WTC11 (cell line): ENCODE measurements around the gene CPVL.

Source experiments
- ATF1 ChIP-seq: sonication (generic); formaldehyde crosslinking; IDR thresholded peaks from 2 replicates; pipeline ENCODE4 v1.8.1; 2023; ENCODE audit warnings: mild to moderate bottlenecking, moderate library complexity, missing genetic modification reagents
- CTCF ChIP-seq: fragments of 200-600 bp; IDR thresholded peaks from 2 replicates; pipeline ENCODE4 v1.8.0; 2022; ENCODE audit warnings: antibody characterized with exemption
- GABPB1 ChIP-seq: sonication (generic); formaldehyde crosslinking; IDR thresholded peaks from 2 replicates; pipeline ENCODE4 v1.8.1; 2023; ENCODE audit warnings: mild to moderate bottlenecking, missing genetic modification reagents
- KAT7 ChIP-seq: sonication (generic); formaldehyde crosslinking; IDR thresholded peaks from 2 replicates; pipeline ENCODE4 v1.8.1; 2023; ENCODE audit warnings: missing genetic modification reagents, mild to moderate bottlenecking, borderline replicate concordance
- NFYB ChIP-seq: sonication (generic); formaldehyde crosslinking; conservative IDR thresholded peaks from 2 replicates; pipeline ENCODE4 v1.8.0; 2022; ENCODE audit warnings: low read depth, missing genetic modification reagents
- OVOL2 ChIP-seq: fragments of 250-450 bp; sonication (Bioruptor Pico); IDR thresholded peaks from 2 replicates; pipeline ENCODE4 v1.9.0; 2021; ENCODE audit warnings: mild to moderate bottlenecking, borderline replicate concordance
- SMAD4 ChIP-seq: sonication (generic); formaldehyde crosslinking; IDR thresholded peaks from 2 replicates; pipeline ENCODE4 v1.8.0; 2022; ENCODE audit warnings: mild to moderate bottlenecking, missing genetic modification reagents
- ZNF671 ChIP-seq: fragments of 250-450 bp; sonication (Bioruptor Pico); IDR thresholded peaks from 2 replicates; pipeline ENCODE4 v1.8.0; 2021; ENCODE audit warnings: mild to moderate bottlenecking

GRCh38 chr7:28961972-28962371, 184.4 kb downstream of the CPVL start:
- TF ChIP-seq ATF1 (CRISPR knock-in tag) (no peak), KAT7 (CRISPR knock-in tag) (no peak), CTCF (no peak), GABPB1 (CRISPR knock-in tag) (no peak), OVOL2 (CRISPR knock-in tag) (no peak), SMAD4 (CRISPR knock-in tag) (no peak), ZNF671 (CRISPR knock-in tag) (no peak), NFYB (no peak)
